D341Med (cell line): ENCODE data around the gene KLF14.
A peak's percentile ranks its signal among the peaks of the same experiment; 100 is the strongest.
"Not testable (repeated sequence)": the region's sequence is repeated elsewhere in the genome, so short reads cannot be mapped to it uniquely, and the experiment has no call there.

Source experiments
- DNase-seq: peaks from one replicate; pipeline ENCODE4 v3.0.0; 2012; ENCODE audit warnings: low spot score

The KLF14 gene

GRCh38 chr7:130733931-130734814 is at the start of gene KLF14:
Gene KLF14, minus strand, starts transcription at chr7:130734207. Its CDS starts 174 bp downstream, at chr7:130734033.
- DNase-seq: peak; percentile 84

- no peak for DNase-seq
These were observed 47.3 kb upstream of the KLF14 start for GRCh38 chr7:130781346-130781745.

- DNase-seq: no peak
These were observed 43.4 kb upstream of the KLF14 start for GRCh38 chr7:130777426-130777825.

- DNase-seq: not testable (repeated sequence)
These were observed 38.4 kb upstream of the KLF14 start for GRCh38 chr7:130772456-130772855.

- DNase-seq: no peak
These were observed 34.8 kb upstream of the KLF14 start for GRCh38 chr7:130768854-130769253.

- not testable (repeated sequence) for DNase-seq
These were observed 30.6 kb upstream of the KLF14 start for GRCh38 chr7:130764569-130764968.

- no peak for DNase-seq
These were observed 24.5 kb upstream of the KLF14 start for GRCh38 chr7:130758429-130759056.

GRCh38 chr7:130756316-130756715 is 22.3 kb upstream of the KLF14 start:
- DNase-seq: no peak

- no peak for DNase-seq
These were observed 18.4 kb upstream of the KLF14 start for GRCh38 chr7:130752424-130752823.

GRCh38 chr7:130750755-130751154 is 16.7 kb upstream of the KLF14 start:
- DNase-seq: no peak

- no peak for DNase-seq
These were observed 14.8 kb upstream of the KLF14 start for GRCh38 chr7:130748531-130749389.

- no peak for DNase-seq
These were observed 7.5 kb upstream of the KLF14 start for GRCh38 chr7:130741331-130741995.

- DNase-seq: no peak
These were observed 6.6 kb upstream of the KLF14 start for GRCh38 chr7:130740606-130741005.

GRCh38 chr7:130736298-130736900 is 2.4 kb upstream of the KLF14 start:
- DNase-seq: no peak

- no peak for DNase-seq
These were observed 1.1 kb upstream of the KLF14 start for GRCh38 chr7:130734815-130735716.

GRCh38 chr7:130732980-130733930 is 752 bp downstream of the KLF14 start:
- DNase-seq: peak; percentile 83

- DNase-seq: no peak
These were observed 10.2 kb downstream of the KLF14 start for GRCh38 chr7:130723784-130724183.

GRCh38 chr7:130721486-130722277 is 12.3 kb downstream of the KLF14 start:
- DNase-seq: peak; percentile 41
